Lower lobe of right lung (tissue), 2 donors: Measurements from ENCODE around the gene PNMA1. TPM values are rescaled to one million over a fixed set of nuclear protein-coding genes. Genes with fewer than 3 reads are reported as not detected.

Source experiments
- ATAC-seq, 2 donors: fragments of 200-7000 bp; cut with Tn5 transposase; one replicate each; pipeline ENCODE4 v1.9.1; 2020 to 2022; ENCODE audit warnings: mild to moderate bottlenecking in 2 of 2, moderate library complexity in 2 of 2
- DNase-seq: peaks from one replicate; pipeline ENCODE4 v3.0.0-alpha.2; 2020
- H3K27ac ChIP-seq: fragments of 200-600 bp; one replicate; pipeline ENCODE4 v1.8.0; 2022
- H3K27me3 ChIP-seq: fragments of 200-600 bp; one replicate; pipeline ENCODE4 v1.8.0; 2022; ENCODE audit warnings: low read depth
- H3K36me3 ChIP-seq: fragments of 200-600 bp; one replicate; pipeline ENCODE4 v1.8.0; 2022; ENCODE audit warnings: mild to moderate bottlenecking
- H3K4me1 ChIP-seq: fragments of 200-600 bp; one replicate; pipeline ENCODE4 v1.8.0; 2022
- H3K4me3 ChIP-seq: fragments of 200-600 bp; one replicate; pipeline ENCODE4 v1.8.0; 2022; ENCODE audit warnings: mild to moderate bottlenecking
- H3K9me3 ChIP-seq: fragments of 200-600 bp; one replicate; pipeline ENCODE4 v1.8.0; 2022
- CTCF ChIP-seq: fragments of 200-600 bp; IDR thresholded peaks from one replicate; pipeline ENCODE4 v1.8.0; 2022; ENCODE audit warnings: antibody characterized with exemption, mild to moderate bottlenecking
- intact Hi-C: fragments of 100-400 bp; cut with DNase I; formaldehyde crosslinking; loops from one replicate; pipeline ENCODE4 v1.11.0; 2022
- total RNA-seq: library from RNA; stranded (reverse); fragmentation: NEBNext Ultra II Directional; extraction: Animal tissue kit (Norgen Biotek cat#: 25700); gene quantifications from one replicate; pipeline ENCODE4 v1.2.1, GENCODE V29; 2021
- donor health status: DM: no; HTN: yes; CAD: no; lungs with severe emphysema.

Gene PNMA1
- total RNA-seq, 1 donor from 2014 or later = 24.4 TPM

- peak overlapping the region; percentile 100 for H3K27ac ChIP-seq
- ATAC-seq = no peak
Measured at GRCh38 chr14:73757876-73758391, 43.8 kb upstream of the PNMA1 start.

GRCh38 chr14:73757381-73757780 is 43.2 kb upstream of the PNMA1 start:
- peak overlapping the region; percentile 100 for H3K27ac ChIP-seq
- no peaks in the 10 kb centered on the region for H3K36me3 ChIP-seq
- DNase-seq = no peak
- peak overlapping the region; percentile 83 for H3K4me3 ChIP-seq
- no peaks in the 10 kb centered on the region for H3K27me3 ChIP-seq
- H3K4me1 ChIP-seq = peaks cover 88% of the 10 kb centered on the region
- no peaks in the 10 kb centered on the region for H3K9me3 ChIP-seq
- ATAC-seq = no peak
- TF ChIP-seq CTCF = no peak
- intact Hi-C loops = no loop called here

More at GRCh38 chr14:73757876-73758391, 43.8 kb upstream of the PNMA1 start:
- H3K4me1 ChIP-seq = peaks cover 88% of the 10 kb centered on the region
- no peaks in the 10 kb centered on the region for H3K9me3 ChIP-seq
- TF ChIP-seq CTCF = no peak
- no peaks in the 10 kb centered on the region for H3K27me3 ChIP-seq
- intact Hi-C loops = no loop called here
- DNase-seq = no peak
- H3K4me3 ChIP-seq = peak overlapping the region; percentile 83
- H3K36me3 ChIP-seq = no peaks in the 10 kb centered on the region

- ATAC-seq (no peak), DNase-seq (no peak)
- Histone ChIP-seq H3K27ac (peak overlapping the region; percentile 88), H3K27me3 (no peaks in the 10 kb centered on the region), H3K4me3 (peak overlapping the region; percentile 33), H3K4me1 (peaks cover 88% of the 10 kb centered on the region), H3K36me3 (no peaks in the 10 kb centered on the region), H3K9me3 (no peaks in the 10 kb centered on the region)
- no peak for TF ChIP-seq CTCF
- intact Hi-C loops = no loop called here
Measured at GRCh38 chr14:73755434-73756014, 41.3 kb upstream of the PNMA1 start.

GRCh38 chr14:73754911-73755360 is 40.8 kb upstream of the PNMA1 start:
- DNase-seq (no peak), ATAC-seq (no peak)
- TF ChIP-seq CTCF = no peak
- H3K4me1 ChIP-seq = peaks cover 92% of the 10 kb centered on the region
- H3K4me3 ChIP-seq = peak overlapping the region; percentile 33
- peak overlapping the region; percentile 88 for H3K27ac ChIP-seq
- no peaks in the 10 kb centered on the region for H3K9me3 ChIP-seq
- H3K36me3 ChIP-seq = no peaks in the 10 kb centered on the region
- H3K27me3 ChIP-seq = no peaks in the 10 kb centered on the region
- intact Hi-C loops = no loop called here

- H3K27ac ChIP-seq = peak overlapping the region; percentile 88
- no peaks in the 10 kb centered on the region for H3K36me3 ChIP-seq
- peaks cover 99% of the 10 kb centered on the region for H3K4me1 ChIP-seq
- no peak for TF ChIP-seq CTCF
- H3K27me3 ChIP-seq = no peaks in the 10 kb centered on the region
- DNase-seq = no peak
- no peaks in the 10 kb centered on the region for H3K9me3 ChIP-seq
- ATAC-seq = peak; percentile 18 to 48
- peak overlapping the region; percentile 33 for H3K4me3 ChIP-seq
- intact Hi-C loops = no loop called here
Measured at GRCh38 chr14:73753887-73754795, 40.0 kb upstream of the PNMA1 start.
